PC-3 (cell line): Measurements from ENCODE around the gene MLLT3. TPM values are rescaled to one million over a fixed set of nuclear protein-coding genes. Genes with fewer than 3 reads are reported as not detected.

Experiments used
- ATAC-seq: fragments of 200-7000 bp; cut with Tn5 transposase; 2 replicates; pipeline ENCODE4 v1.9.1; 2020; ENCODE audit warnings: mild to moderate bottlenecking, moderate library complexity
- BruUV-seq: library from RNA; stranded (reverse); fragments of 400-500 nt; replicated peaks from 2 replicates; lab custom pipeline; 2021; lab: Mats Ljungman, UMichigan
- CTCF ChIA-PET: fragments of 300-600 bp; sonication (Branson Sonifier 250); formaldehyde crosslinking; loops from one replicate; lab custom pipeline; 2022; ENCODE audit warnings: antibody characterized with exemption; lab: Charles Lee
- POLR2A ChIA-PET: fragments of 300-600 bp; sonication (Branson Sonifier 250); formaldehyde crosslinking; loops from one replicate; lab custom pipeline; 2022; ENCODE audit warnings: antibody characterized with exemption; ENCODE audit not compliant: unreplicated experiment; lab: Charles Lee
- DNase-seq: peaks from one replicate; pipeline ENCODE4 v3.0.0-alpha.2; 2015
- H2AFZ ChIP-seq: fragments of 300-600 bp; sonication (generic); 2 replicates; pipeline ENCODE4 v1.6.0; 2016; ENCODE audit warnings: antibody characterized with exemption, low read length
- H3F3A ChIP-seq: fragments of 300-600 bp; sonication (generic); one replicate; pipeline ENCODE4 v1.6.0; 2017; ENCODE audit warnings: antibody characterized with exemption, low read length, control low read depth, mild to moderate bottlenecking; ENCODE audit not compliant: unreplicated experiment
- H3K27ac ChIP-seq: fragments of 300-600 bp; sonication (generic); 2 replicates; pipeline ENCODE4 v1.5.1; 2016; ENCODE audit warnings: mild to moderate bottlenecking, low read length
- H3K27me3 ChIP-seq: fragments of 300-600 bp; sonication (generic); 2 replicates; pipeline ENCODE4 v1.6.1; 2016; ENCODE audit warnings: low read length, mixed read lengths
- H3K36me3 ChIP-seq: fragments of 300-600 bp; sonication (generic); 2 replicates; pipeline ENCODE4 v1.6.1; 2016; ENCODE audit warnings: low read depth, mixed run types, low read length, mixed read lengths
- H3K4me1 ChIP-seq: fragments of 300-600 bp; sonication (generic); 2 replicates; pipeline ENCODE4 v1.5.1; 2016; ENCODE audit warnings: low read length; ENCODE audit not compliant: insufficient read depth
- H3K4me2 ChIP-seq: fragments of 300-600 bp; sonication (generic); 2 replicates; pipeline ENCODE4 v1.6.0; 2016; ENCODE audit warnings: low read length
- H3K4me3 ChIP-seq: fragments of 300-600 bp; sonication (generic); 2 replicates; pipeline ENCODE4 v1.5.1; 2016; ENCODE audit warnings: mild to moderate bottlenecking, low read length, mixed read lengths
- H3K79me2 ChIP-seq: fragments of 300-600 bp; sonication (generic); 2 replicates; pipeline ENCODE4 v1.6.1; 2017; ENCODE audit warnings: low read length, mixed read lengths
- H3K9ac ChIP-seq: fragments of 300-600 bp; sonication (generic); 2 replicates; pipeline ENCODE4 v1.6.0; 2016; ENCODE audit warnings: mild to moderate bottlenecking, low read length
- H3K9me2 ChIP-seq: fragments of 300-600 bp; sonication (generic); replicated peaks from 2 replicates; pipeline ENCODE4 v1.6.1; 2016; ENCODE audit warnings: mixed run types, low read length, mixed read lengths
- H3K9me3 ChIP-seq: fragments of 300-600 bp; sonication (generic); 2 replicates; pipeline ENCODE4 v1.6.1; 2016; ENCODE audit warnings: low read length, mixed read lengths
- H4K20me1 ChIP-seq: fragments of 300-600 bp; sonication (generic); 2 replicates; pipeline ENCODE4 v1.6.1; 2016; ENCODE audit warnings: low read length, mixed read lengths
- EZH2 ChIP-seq: fragments of 300-600 bp; sonication (generic); IDR thresholded peaks from one replicate; pipeline ENCODE4 v1.6.1; 2017; ENCODE audit warnings: antibody characterized with exemption, mild to moderate bottlenecking, low read length; ENCODE audit not compliant: unreplicated experiment
- EZH2phosphoT487 ChIP-seq: fragments of 300-600 bp; sonication (generic); IDR thresholded peaks from 2 replicates; pipeline ENCODE4 v1.6.1; 2018; ENCODE audit warnings: mild to moderate bottlenecking, antibody characterized with exemption, low read length, borderline replicate concordance
- intact Hi-C: fragments of 100-400 bp; cut with micrococcal nuclease; formaldehyde crosslinking; loops from 2 replicates; pipeline ENCODE4 v1.9.0; 2023
- total RNA-seq: library from RNA; depleted of rRNA; stranded (reverse); fragments of >200 nt; gene quantifications from 2 replicates; pipeline ENCODE4 v1.2.3, GENCODE V29; 2014
- TF ChIP-seq, protein P1 (sequence below): fragments of 300-600 bp; sonication (generic); conservative IDR thresholded peaks from 2 replicates; pipeline ENCODE4 v1.5.1; 2017; ENCODE audit warnings: antibody characterized with exemption, low read depth, mild to moderate bottlenecking, low read length

Gene MLLT3
- total RNA-seq, 1 experiment from 2014 or later: 7.1 TPM

- ChIA-PET CTCF (no interaction called here), POLR2A (interaction anchor here (0.5 kb wide), 1 partner anchor 27 kb away, joined by 14 read pairs; the partner anchor contains the start of gene MLLT3)
- Histone ChIP-seq H3K4me2 (no peak overlapping the region), H3K9ac (no peak overlapping the region), H3K4me1 (no peaks in the 10 kb centered on the region; the same call in 1 of the 2 replicates), H3K27me3 (no peaks in the 10 kb centered on the region), H3K9me3 (no peaks in the 10 kb centered on the region), H3K27ac (no peak overlapping the region), H3K9me2 (no peaks in the 10 kb centered on the region), H4K20me1 (no peaks in the 10 kb centered on the region), H3K79me2 (no peaks in the 10 kb centered on the region), H3F3A (no peaks in the 10 kb centered on the region), H2AFZ (no peak overlapping the region), H3K4me3 (no peak overlapping the region), H3K36me3 (no peaks in the 10 kb centered on the region)
- DNase-seq: peak; percentile 21
- TF ChIP-seq EZH2phosphoT487 (no peak), EZH2 (no peak)
- TF ChIP-seq, protein P1, sequence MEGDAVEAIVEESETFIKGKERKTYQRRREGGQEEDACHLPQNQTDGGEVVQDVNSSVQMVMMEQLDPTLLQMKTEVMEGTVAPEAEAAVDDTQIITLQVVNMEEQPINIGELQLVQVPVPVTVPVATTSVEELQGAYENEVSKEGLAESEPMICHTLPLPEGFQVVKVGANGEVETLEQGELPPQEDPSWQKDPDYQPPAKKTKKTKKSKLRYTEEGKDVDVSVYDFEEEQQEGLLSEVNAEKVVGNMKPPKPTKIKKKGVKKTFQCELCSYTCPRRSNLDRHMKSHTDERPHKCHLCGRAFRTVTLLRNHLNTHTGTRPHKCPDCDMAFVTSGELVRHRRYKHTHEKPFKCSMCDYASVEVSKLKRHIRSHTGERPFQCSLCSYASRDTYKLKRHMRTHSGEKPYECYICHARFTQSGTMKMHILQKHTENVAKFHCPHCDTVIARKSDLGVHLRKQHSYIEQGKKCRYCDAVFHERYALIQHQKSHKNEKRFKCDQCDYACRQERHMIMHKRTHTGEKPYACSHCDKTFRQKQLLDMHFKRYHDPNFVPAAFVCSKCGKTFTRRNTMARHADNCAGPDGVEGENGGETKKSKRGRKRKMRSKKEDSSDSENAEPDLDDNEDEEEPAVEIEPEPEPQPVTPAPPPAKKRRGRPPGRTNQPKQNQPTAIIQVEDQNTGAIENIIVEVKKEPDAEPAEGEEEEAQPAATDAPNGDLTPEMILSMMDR: no peak
- no peak for ATAC-seq
- intact Hi-C loops: no loop called here
- no TSS peak for BruUV-seq
These were observed 27.1 kb upstream of the MLLT3 start for GRCh38 chr9:20649381-20649780.

DNA sequence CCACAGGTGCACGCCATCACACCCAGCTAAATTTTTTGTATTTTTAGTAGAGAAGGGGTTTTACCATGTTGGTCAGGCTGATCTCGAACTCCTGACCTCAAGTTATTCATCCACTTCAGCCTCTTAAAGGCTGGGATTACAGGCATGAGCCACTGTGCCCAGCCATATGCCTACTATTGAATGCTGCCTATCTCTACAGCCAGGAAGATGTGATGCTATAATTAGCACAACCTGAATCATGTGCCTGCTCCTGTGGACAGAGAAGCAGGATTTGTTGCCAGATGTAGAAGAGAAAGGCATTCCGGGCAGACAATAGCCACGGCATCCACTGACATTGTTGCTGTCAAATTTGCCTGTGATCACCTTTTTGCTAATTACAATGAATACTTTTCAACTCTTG lies 24.4 kb upstream of the MLLT3 start:
- Histone ChIP-seq H2AFZ (no peak overlapping the region), H3K27ac (no peak overlapping the region), H3K27me3 (no peaks in the 10 kb centered on the region), H3K36me3 (no peaks in the 10 kb centered on the region), H3K9me2 (no peaks in the 10 kb centered on the region), H3K4me3 (no peak overlapping the region), H3K9me3 (no peaks in the 10 kb centered on the region), H3K9ac (no peak overlapping the region), H3K4me2 (no peak overlapping the region), H3F3A (no peaks in the 10 kb centered on the region), H3K4me1 (no peaks in the 10 kb centered on the region; the same call in 1 of the 2 replicates), H4K20me1 (no peaks in the 10 kb centered on the region), H3K79me2 (no peaks in the 10 kb centered on the region)
- ChIA-PET CTCF (no interaction called here), POLR2A (no interaction called here)
- ATAC-seq (no peak), DNase-seq (no peak)
- TF ChIP-seq EZH2phosphoT487 (no peak), EZH2 (no peak)
- TF ChIP-seq, protein P1: no peak
- intact Hi-C loops: no loop called here
- no TSS peak for BruUV-seq

GRCh38 chr9:20643660-20644059 lies 21.4 kb upstream of the MLLT3 start:
- no peak overlapping the region for H3K27ac ChIP-seq
- H3K27me3 ChIP-seq: no peaks in the 10 kb centered on the region
- no peaks in the 10 kb centered on the region for H4K20me1 ChIP-seq
- H3K9ac ChIP-seq: no peak overlapping the region
- H3K79me2 ChIP-seq: no peaks in the 10 kb centered on the region
- no peaks in the 10 kb centered on the region for H3F3A ChIP-seq
- no peak overlapping the region for H3K4me2 ChIP-seq
- H3K4me3 ChIP-seq: no peak overlapping the region
- intact Hi-C loops: no loop called here
- ChIA-PET CTCF (no interaction called here), POLR2A (no interaction called here)
- no peak overlapping the region for H2AFZ ChIP-seq
- H3K4me1 ChIP-seq: no peaks in the 10 kb centered on the region; the same call in 1 of the 2 replicates
- DNase-seq (no peak), ATAC-seq (no peak)
- H3K9me2 ChIP-seq: no peaks in the 10 kb centered on the region
- H3K36me3 ChIP-seq: no peaks in the 10 kb centered on the region
- no peaks in the 10 kb centered on the region for H3K9me3 ChIP-seq
- TF ChIP-seq, protein P1: no peak
- TF ChIP-seq EZH2phosphoT487: no peak
- TF ChIP-seq EZH2: no peak
- no TSS peak for BruUV-seq
